ENCODE measurements around the gene APLN.
A peak's percentile ranks its signal among the peaks of the same experiment; 100 is the strongest.

APLN gene, protein sequence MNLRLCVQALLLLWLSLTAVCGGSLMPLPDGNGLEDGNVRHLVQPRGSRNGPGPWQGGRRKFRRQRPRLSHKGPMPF

DNA sequence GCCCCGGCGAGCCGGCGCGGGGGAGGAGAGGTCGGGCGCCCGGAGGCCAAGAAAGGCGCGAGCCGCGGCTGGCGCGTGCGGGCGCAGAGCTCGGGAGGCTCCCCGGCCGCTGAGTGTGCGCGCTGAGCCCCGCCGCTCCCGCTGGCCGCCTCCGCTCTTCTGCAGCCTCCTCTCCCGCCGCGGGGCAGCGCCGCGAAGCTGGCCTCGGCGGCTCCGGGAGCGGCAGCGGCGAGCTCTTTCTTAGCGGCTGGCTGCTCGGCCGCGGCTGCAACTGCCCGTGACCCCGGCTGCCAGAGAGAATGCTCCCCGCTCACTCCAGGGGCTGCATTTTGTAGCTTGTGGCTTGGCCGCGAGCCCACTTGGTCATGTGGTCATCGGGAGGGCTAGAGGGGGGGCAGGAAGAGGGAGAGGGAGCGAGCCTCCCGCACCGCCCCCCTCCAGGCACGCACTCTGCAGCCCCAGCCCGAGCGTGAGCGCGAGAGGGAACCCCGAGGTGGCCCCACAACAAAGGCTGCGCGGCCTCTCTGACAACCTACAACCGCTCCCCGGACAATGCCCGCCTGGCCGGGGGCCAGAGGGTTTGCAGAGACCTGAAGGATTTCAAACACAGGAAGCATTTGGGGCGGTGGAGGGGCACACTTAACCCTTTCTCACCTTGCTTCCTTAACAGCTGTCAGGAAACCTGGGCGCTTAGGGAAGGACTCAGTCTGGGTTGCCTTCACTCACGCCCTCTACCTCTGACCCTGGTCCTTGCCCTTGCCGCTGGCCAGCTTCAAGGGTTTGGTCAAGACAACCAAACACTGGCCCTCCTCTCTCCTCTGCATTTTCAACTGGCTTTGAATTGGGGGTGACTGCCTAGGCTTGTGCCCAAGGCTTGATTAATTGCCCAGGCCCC is at the start of gene APLN:
APLN (minus strand) TSS at position 305 of the 895 bp plus-strand sequence. CDS start 326 bp downstream, outside the sequence.
- no peak for DNase-seq

DNA sequence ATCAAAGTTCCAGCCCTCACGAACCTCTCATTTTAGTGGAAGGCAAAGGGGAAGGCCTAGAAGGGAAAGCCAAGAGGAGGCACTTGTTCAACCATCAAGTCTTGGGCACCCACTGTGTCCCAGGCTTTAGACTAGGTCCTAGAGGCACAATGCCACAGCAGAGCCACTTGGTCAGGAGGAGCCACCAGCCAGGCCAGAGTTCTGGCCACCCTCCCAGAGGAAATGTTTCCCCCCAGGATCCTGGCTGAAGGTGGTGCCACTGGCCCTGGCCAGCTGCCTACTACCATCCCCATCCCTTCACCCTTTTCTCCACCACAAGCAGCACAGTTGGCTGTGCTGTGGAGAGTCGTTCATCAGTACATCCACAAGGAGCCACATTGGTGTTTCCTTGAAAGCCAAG is 49.7 kb upstream of the APLN start:
- DNase-seq = no peak

DNA sequence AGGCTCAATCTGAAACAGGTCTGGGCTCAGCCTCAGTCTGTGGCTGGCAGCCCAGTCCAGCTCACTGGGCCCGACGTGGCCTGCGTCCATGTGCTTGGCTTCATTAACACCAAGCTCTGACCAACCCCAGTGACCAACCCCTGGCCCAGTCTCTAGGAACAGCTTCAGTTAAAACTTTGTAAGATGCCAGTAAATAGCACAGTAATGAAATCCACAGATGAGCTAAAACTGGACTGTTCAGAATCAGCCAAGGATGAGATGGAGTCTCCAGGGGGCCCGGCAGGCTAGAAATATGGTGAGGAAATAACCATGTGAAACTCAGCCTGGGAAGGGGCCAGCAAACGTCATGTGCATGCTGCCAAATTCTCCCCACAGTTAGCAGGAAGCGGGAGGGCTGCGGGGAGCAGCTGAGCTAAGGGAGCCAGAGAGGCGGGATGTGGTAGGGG is 46.9 kb upstream of the APLN start:
- no peak for DNase-seq

DNA sequence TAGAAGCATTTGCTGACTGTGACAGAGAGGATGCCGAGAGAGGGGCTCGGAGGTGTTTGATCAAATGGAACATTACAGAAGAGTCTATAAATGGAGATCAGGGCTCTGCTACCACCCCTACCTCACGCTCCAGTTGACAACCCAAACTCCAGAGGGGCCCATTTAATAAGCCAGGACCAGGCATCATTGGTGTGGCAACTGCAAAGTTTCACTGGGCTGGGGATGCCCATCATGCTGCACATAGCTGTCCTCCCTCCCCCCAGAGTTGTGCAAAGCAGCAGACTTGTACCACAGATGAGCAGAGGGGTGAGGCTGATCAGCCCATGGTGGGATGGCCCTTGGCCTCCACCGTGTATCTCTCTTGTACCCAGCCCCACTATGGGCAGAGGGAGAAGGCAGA is 45.8 kb upstream of the APLN start:
- DNase-seq = no peak

DNA sequence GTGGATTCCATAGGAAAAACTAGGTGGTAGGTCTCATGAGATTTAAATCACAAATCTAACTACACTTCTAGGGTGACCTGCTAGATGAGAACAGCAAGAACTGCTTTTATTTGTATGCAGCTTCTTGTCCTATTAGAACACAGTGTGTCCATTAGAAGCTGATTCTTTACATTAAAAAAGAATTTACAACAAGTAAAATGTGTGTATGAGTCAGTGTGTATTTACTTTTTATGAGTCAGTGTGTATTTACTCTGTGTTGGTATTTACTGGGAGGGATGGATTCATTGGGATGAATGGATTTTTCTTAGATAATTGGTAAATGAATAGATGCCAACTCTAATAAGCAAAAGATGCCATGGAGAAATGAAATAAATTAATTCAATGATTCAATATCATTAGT is 43.4 kb upstream of the APLN start:
- no peak for DNase-seq

DNA sequence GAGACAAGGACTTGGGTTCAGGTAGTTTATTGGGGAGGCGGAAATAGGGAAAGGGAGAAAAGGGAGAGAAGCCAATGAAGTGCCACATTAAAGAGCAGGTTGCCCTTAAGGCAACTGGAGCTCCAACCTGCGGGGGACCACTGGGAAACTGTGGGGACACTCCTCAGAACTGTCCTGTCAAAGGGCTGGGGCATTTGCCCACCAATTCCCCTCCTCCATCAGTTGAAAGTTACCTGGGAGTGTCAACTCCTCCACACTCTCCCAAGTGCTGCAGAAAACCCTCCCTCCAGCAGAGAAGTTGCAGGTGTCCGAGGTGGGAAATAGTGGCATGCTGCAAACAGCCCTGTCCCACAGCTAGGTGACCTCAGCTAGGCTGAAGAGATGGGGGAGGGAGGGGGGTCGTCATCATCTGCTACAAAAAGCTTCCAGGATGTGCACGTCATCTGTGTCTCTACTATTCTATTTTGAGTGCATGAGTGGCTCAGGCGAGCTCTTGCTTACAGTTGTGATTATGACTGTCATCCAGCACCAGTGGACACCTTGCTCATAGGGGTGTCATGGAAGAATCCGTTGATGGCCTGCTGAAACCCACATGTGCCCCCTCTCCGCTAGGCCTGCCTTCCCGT is 42.6 kb upstream of the APLN start:
- DNase-seq = no peak

DNA sequence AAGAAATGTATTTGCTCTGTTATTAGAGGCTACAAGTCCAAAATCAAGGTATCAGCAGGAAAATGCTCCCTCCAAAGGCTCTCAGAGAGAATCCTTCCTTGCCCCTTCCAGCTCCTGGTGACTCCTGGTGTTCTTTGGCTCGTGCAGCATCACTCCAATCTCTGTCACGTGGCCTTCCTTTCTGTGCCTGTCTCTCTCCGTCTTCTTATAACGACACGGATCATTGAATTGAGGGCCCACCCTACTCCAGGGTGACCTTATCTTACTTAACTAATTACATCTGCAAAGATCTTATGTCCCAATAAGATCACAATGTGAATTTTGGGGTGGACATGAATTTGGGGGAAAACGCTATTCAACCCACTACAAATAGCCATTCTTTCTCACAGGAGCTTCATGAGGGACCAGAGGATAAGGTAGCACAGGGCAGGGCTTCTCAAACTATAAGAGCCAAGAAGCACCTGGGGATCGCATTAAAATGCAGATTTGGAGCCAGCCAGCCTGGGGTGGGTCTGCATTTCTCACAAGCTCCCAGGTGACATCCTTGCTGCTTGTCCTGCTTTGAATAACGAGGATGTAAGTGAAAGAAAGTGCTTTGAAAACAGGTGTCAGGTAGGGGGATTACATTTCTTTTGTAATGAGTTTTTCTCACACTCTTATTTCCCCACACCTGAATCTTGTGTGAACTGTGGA is 41.9 kb upstream of the APLN start:
- DNase-seq = no peak

DNA sequence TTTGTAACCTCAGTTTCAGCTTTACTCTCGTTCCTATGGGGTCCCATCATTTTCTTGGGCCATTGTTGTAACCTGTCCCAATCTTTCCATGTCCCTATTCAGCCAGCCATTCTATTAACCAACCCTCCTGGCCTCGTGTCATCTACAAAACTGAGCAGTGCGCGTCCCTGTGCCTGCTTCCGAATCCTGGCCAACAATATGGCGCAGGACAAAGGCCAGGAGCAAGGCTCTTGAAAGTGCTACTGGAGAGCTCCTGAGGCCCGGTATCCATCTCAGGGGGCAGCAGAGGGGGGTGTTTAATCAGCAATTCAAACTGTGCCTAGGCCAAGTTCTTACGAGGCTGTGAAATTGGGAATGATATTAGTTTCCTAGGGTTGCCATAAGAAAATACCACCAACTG is 41.2 kb upstream of the APLN start:
- no peak for DNase-seq

DNA sequence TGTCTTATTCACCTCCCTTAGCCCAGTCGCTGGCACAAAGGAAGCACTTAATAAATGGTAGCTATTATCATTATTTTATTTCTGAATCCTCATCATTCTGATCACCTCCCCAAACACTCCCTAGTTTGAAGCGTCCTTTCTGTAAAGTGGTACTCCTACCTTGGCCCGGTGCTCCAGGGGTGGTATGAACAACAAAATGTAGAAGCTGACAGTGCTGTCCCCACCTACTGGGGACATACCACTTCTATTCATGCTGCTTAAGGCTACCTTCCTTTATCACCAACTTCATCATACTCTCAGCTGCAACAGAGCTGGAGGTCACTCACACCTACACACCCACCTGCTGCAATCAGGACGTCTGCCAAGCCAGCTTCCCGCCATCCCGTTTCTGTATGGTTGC is 40.8 kb upstream of the APLN start:
- DNase-seq = no peak

DNA sequence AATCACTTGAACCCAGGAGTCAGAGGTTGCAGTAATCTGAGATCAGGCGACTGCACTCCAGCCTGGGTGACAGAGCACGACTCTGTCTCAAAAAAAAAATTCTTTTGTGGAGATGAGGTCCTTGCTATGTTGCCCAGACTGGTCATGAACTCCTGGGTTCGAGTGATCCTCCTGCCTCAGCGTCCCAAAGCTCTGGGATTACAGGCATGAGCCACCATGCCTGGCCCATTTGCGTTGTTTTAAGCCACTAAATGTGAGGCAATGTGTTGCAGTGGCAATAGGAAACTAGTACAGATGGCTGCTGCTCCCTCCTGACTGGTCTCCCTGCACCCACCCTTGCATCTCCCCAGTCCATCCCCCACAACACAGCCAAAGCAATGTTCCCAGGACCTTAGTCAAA is 40.0 kb upstream of the APLN start:
- no peak for DNase-seq

DNA sequence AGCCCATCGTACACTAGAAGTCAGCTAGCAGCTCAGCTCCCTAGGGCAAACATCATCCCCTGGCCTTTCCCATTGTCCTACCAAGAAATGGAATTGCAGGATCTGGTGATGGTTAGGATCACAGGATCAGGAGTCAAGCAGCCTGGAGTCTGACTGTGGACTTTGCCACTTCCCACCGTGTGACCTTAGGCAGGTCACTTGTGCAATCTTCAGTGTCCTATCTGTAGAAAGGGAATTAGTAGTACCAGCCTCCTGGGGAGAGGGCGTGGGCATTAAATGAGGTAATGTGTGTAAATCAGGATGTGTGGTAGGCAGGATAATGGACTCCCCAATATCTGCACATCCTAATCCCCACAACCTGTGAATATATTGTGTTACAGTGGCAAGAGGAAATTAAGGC is 38.6 kb upstream of the APLN start:
- no peak for DNase-seq

DNA sequence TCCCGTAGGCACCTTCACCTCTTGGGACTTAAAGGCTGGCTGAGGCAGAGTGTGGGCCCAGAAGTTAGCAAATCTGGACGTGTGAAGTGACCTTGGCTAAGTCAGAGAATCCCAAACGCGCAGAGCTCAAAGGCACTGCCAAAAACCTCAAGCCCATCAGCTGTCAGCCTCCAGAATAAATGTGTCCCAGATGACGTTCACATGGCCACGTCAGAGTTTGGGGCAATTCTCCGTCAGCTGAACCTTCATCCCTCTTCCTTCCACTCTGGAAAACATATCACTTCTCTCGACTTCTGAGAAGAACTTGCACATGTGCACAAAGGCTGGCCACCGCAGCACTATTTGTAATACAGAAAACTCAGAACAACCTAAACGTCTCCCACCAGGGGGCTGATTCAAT is 35.7 kb upstream of the APLN start:
- no peak for DNase-seq

DNA sequence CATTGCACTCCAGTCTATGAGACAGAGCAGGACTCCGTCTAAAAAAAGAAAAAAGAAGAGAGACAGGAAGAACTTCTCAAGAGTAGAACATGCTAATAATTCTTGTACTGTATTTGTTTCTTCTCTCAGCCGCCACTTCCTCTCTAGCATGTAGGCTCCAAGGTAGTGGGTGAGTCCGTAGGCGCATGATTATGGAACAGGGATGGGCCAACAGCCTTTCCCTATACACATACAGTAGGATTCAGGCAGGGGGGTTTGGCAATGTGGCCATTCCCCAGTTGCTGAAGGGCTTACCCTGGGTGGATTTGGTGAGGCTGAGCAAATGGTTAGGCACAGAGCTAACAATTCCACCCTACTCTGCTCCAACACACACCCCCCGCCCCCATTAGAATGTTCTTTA is 35.0 kb upstream of the APLN start:
- DNase-seq = no peak

DNA sequence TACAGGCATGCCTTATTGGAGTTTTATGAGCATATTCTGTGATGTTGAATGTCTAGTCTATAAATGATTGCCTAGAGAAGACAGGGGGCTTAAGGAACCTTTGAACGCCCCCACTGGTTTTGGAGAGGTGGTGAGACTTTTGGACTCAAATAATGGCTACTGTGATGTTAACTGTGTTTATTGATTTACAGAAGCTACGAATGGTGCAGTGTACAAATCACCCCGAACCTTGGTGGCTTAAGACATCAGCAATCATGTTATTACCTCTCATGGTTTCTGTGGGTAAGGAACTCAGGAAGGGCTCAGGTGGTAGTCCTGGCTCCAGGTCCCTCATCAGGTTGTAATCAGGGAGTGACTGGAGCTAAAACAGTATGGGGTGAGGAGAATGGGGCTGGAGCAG is 33.3 kb upstream of the APLN start:
- DNase-seq = no peak

DNA sequence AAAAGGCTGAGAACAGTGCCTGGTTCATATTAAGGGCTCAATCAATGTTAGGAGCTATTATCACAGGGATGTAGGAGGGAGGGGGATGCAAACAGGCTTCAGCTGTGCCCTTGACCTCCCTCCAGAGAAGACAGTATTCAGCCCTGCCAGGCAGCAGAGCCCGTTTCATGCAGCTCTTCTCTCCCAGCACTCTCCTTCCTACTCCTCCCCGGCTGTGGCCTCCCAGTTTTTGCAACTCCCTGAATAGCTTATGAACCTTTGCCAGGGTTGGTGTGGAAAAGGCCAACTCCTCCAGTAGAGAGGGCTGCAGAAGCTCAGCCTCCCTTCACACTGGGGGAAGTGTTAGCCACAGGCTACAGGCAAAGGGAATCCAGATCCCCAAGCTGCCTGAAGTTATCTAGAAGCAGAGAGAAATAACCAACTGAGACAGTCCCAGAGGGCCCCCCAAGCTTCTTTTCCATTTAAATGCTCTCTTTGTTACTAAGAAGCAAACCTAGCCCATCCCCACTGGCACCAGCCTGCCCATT is 31.7 kb upstream of the APLN start:
- DNase-seq = no peak

DNA sequence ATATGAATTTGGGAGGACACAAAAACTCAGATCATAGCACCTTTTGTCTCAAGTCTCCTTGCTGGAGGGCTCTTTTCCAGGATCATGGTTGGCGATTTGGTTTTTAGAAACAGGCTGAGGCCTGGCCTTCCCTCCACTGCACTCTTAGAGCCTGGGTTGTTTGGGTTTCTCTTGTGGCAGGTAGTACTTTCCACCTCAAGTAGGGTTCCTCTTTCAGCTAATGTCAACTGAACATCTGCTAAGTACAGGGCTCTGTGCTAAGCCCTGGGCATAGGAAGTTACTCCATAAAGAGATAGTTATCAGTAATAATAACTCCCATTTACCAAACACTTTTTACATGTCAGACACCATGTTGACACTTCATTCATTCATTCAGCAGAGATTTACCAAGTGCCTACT is 28.2 kb upstream of the APLN start:
- no peak for DNase-seq

DNA sequence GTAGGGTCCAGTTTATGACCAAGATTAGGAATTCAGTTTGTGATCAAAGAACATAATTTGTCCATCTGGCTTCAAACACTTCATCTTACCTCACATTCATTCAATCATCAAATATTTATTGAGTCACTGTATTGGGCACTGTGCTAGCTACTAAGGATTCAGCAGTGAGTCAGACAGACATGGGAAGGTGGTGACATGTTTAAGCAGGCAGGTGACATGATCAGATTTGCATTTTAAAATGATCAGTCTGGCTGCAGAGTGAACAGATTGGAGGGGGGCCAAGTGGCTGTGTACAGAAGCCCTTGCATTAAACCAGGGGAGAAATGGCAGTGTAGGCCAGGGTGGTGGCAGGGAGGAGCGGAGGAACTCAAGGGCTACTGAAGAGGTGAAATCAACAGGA is 25.1 kb upstream of the APLN start:
- DNase-seq = peak; percentile 8

DNA sequence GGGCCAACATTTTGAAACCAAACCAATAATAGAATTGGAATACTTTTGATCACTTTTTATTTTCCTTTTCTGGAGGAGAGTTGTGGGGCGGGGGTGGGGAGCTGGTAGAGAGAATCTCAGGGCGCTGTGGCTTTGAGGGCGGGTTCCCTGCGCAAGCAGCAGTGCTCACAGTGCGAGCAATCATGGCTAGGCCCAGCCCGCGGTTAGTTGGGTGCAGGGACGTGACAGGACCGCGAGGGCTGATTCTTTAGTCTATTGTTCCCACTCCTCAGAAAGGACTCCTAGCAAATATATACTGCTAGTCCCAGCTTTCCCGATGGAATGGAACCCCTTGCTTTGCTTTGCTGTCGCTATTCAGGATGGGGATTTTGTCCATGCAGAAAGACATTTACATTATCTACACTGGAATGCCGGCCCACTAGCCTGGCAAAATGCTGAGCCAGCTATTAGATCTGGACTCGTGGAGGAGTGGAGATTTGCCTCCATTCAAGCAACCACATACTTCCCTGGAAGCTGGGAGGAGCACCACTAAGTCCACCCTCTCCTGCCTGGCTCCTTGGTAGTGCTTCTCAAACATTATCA is 23.9 kb upstream of the APLN start:
- DNase-seq = no peak

DNA sequence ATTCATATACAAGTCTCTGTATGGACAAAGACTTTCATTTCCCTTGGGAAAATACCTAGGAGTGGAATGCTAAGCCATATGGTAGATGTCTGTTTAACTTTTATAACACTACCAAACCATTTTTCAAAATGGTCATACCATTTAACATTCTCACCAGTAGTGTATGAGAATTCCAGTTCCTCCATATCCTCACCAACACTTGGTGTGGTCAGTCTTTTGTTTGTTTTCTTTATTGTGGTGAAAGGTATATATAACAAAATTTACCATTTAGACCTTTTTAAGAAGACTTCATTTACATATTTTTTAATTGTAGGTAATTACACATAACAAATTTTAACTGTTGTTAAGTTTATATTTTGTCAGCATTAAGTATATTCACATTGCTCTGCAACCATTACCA is 12.7 kb upstream of the APLN start:
- DNase-seq = no peak

DNA sequence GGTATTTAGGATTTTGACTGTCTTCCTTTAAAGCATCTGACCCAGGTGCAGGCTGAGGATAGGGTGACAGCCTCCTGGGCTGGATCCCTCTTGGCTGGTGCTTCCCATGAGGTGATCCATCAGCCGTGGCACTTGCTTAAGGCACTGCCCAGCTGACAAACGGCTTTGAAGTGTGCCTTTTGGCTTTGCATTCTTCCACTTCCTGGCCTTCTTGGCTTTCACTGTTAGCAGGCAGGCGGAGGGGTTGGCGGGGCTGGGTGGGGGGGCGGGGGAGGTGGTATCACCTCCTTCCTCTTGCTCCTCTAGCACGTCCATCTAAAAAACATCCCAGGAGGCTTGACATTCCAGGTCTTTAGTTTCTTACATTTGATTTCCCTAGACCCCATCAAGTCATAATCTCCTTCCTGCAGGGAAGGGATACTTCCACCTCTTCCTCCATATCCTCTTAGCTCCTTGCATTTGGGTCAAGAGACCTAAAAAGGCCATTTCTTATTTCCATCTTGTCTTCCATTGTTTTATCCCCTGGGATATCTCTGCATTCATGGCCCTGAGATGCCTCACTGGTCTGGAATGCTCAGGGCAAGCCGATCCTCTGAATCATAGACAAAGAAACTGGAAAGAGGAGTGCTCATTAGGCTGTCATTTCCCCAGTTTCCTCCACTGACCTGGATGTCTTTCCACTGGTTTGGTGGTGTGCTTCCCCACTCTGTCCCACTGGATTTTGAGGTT is 11.3 kb upstream of the APLN start:
- no peak for DNase-seq

DNA sequence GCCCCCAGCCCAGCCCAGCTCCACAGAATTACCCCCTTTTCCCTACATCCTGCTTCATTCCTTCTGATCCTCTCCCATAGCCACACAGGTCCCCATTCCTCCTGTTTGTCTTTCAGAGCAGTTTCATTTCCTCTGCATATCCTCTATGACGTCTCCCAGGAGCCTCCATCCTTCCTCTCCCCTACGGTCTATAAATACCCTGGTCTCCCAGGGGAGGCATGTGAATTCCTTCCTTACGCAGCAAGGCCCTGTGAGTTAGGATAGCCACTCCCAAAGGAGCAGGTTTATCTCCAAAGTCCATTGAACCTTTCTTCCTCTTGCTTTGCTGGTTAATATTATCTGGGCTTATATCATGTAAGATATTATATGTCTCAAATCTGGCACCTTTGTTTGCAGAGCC is 8.4 kb upstream of the APLN start:
- no peak for DNase-seq

DNA sequence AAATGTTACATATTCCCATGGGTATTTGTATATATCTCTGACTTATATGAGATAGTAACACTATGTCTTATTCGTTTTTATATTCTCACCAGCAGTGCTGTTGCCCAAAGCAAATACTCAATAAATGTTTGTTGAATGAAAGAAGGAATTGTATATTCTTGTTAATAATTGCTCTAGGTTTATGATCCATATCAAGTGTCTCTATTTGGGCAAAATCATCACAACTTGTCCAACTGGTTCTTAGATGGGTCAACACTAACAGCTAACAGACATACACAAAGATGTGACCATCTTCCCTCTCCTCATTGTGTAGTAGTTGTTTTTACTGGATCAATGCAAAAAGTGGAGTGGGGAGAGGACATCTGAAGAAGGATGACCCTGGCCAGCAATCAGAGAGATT is 6.6 kb upstream of the APLN start:
- DNase-seq = no peak

All from SHP77 treated with DMSO at 0.1 percent for 48 hours (cell line).